ENCODE results near the gene CCNT1. TPM values are rescaled to one million over a fixed set of nuclear protein-coding genes. Genes with fewer than 3 reads are reported as not detected.

Gene CCNT1
- total and polyA plus RNA-seq, 2 of the 4 experiments (the other 2 are of a cell fraction) = 9.0 to 74.0 TPM

DNA sequence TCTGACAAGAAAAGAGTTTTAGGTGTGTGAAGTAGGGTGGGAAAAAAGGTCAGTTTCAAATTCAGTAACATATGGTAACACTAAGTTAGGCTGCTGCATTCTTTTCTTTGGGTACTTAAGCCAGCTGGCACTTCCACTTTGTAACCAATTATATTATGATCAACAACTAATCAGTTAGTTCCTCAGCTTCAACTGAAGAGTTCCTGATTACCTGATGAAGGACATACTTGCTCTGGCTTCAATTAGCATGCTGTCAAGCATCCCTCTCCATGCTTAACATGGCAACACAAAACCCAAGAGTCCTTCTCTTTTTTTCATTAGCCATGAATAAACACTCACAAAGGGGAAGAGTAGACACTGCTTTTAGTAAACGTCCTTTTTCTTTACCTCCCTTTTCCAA is 27.7 kb downstream of the CCNT1 start:
- Histone ChIP-seq H3K4me2 (ENCODE audit: low read depth, low read length) (no peak overlapping the region), H3K27ac (ENCODE audit: insufficient read depth, low read length) (no peak overlapping the region), H3K18ac (ENCODE audit: low read depth, low read length) (no peak overlapping the region), H2AFZ (replicated peaks; ENCODE audit: low read length, poor library complexity) (no peak overlapping the region), H3K79me1 (ENCODE audit: low read depth in 1 of 2, low read length in 2 of 2) (peaks cover 23 to 35% of the 10 kb centered on the region in 2 experiments), H3K4me3 (ENCODE audit: insufficient read depth, low read depth, low read length) (no peak overlapping the region), H3K4me1 (ENCODE audit: control insufficient read depth, insufficient read depth, low read length) (0 out of 2 replicates have a peak, but pooled peaks cover 2% of the 10 kb centered on the region), H3K9me3 (ENCODE audit: control insufficient read depth, insufficient read depth, low read length) (no peaks in the 10 kb centered on the region), H3K4ac (ENCODE audit: low read depth, low read length) (no peak overlapping the region), H3K9me1 (ENCODE audit: insufficient read depth, low read length) (peaks cover 2% of the 10 kb centered on the region; the same call in 1 of the 2 replicates), H2BK20ac (ENCODE audit: low read depth, low read length) (no peak overlapping the region), H4K91ac (ENCODE audit: insufficient read depth, low read depth, low read length) (no peak overlapping the region), H2AK5ac (ENCODE audit: low read depth, low read length) (no peak overlapping the region), H3K14ac (replicated peaks; ENCODE audit: low read depth, low read length) (no peak overlapping the region), H2BK120ac (ENCODE audit: low read depth, low read length) (no peak overlapping the region), H3K23ac (ENCODE audit: low read depth, low read length) (no peak overlapping the region), H4K20me1 (ENCODE audit: insufficient read depth, low read length) (no peaks in the 10 kb centered on the region), H3K27me3 (ENCODE audit: control insufficient read depth, insufficient read depth, low read length) (no peaks in the 10 kb centered on the region), H3K56ac (ENCODE audit: extremely low read depth, insufficient read depth, low read length) (no peak overlapping the region), H2BK5ac (ENCODE audit: low read depth, low read length, poor library complexity, severe bottlenecking) (no peak overlapping the region), H3K36me3 (ENCODE audit: control insufficient read depth, insufficient read depth, low read length) (peaks cover 24% of the 10 kb centered on the region), H2AK9ac (replicated peaks; ENCODE audit: low read depth, low read length, poor library complexity) (no peak overlapping the region), H3K9ac (ENCODE audit: low read depth, low read length) (no peak overlapping the region), H2BK15ac (ENCODE audit: low read depth, low read length) (no peak overlapping the region), H4K8ac (ENCODE audit: low read depth in 2 of 2, low read length in 2 of 2) (no peak overlapping the region), H4K5ac (ENCODE audit: low read depth, low read length) (no peak overlapping the region)
- intact Hi-C loops (cut with micrococcal nuclease) = no loop called here
- DNase-seq = no peak
- dilution Hi-C loops (cut with HindIII; ENCODE audit: low sequenced_read_pairs, unreplicated experiment) = no loop called here
- CTCF ChIA-PET = no interaction called here
- ATAC-seq (ENCODE audit: low read depth) = no peak
- in situ Hi-C loops (cut with MboI; ENCODE audit: low sequenced_read_pairs) = no loop called here
- POLR2A ChIA-PET (ENCODE audit: unreplicated experiment) = no interaction called here
- no CpG with 5 or more reads among the region's 1 CpG for WGBS, 2 experiments (ENCODE audit: extremely low coverage in 2 of 2, insufficient read length in 1 of 2)
- no TSS peak for BruUV-seq (replicated peaks)
- TF ChIP-seq NFE2L2 (IDR thresholded peaks at IDR 0.05; ENCODE audit: low read depth, low read length) (no peak), POLR2A (IDR thresholded peaks at IDR 0.05; ENCODE audit: low read depth, low read length) (no peak), CHD1 (IDR thresholded peaks at IDR 0.05; ENCODE audit: low read depth, low read length) (no peak), MAZ (IDR thresholded peaks at IDR 0.05; ENCODE audit: borderline replicate concordance, low read depth, low read length) (no peak), RFX5 (IDR thresholded peaks at IDR 0.05; ENCODE audit: low read depth, low read length) (no peak)
- TF ChIP-seq, protein P1, sequence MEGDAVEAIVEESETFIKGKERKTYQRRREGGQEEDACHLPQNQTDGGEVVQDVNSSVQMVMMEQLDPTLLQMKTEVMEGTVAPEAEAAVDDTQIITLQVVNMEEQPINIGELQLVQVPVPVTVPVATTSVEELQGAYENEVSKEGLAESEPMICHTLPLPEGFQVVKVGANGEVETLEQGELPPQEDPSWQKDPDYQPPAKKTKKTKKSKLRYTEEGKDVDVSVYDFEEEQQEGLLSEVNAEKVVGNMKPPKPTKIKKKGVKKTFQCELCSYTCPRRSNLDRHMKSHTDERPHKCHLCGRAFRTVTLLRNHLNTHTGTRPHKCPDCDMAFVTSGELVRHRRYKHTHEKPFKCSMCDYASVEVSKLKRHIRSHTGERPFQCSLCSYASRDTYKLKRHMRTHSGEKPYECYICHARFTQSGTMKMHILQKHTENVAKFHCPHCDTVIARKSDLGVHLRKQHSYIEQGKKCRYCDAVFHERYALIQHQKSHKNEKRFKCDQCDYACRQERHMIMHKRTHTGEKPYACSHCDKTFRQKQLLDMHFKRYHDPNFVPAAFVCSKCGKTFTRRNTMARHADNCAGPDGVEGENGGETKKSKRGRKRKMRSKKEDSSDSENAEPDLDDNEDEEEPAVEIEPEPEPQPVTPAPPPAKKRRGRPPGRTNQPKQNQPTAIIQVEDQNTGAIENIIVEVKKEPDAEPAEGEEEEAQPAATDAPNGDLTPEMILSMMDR (conservative IDR thresholded peaks at IDR 0.05; ENCODE audit: low read depth, low read length) = no peak
